HCT116 (cell line): Measurements from ENCODE around the gene STUM. TPM values are rescaled to one million over a fixed set of nuclear protein-coding genes. Genes with fewer than 3 reads are reported as not detected.
A peak's percentile ranks its signal among the peaks of the same experiment; 100 is the strongest.

Source experiments
- ATAC-seq: fragments of 200-7000 bp; cut with Tn5 transposase; 2 replicates; pipeline ENCODE4 v1.9.1; 2020; ENCODE audit warnings: mild to moderate bottlenecking, moderate library complexity
- BruUV-seq: library from RNA; stranded (reverse); fragments of 400-500 nt; replicated peaks from 2 replicates; lab custom pipeline; 2021; lab: Mats Ljungman, UMichigan
- CTCF ChIA-PET: fragments of 300-600 bp; sonication (Branson Sonifier 250); formaldehyde crosslinking; loops from one replicate; lab custom pipeline; 2021; ENCODE audit warnings: antibody characterized with exemption; lab: Charles Lee
- POLR2A ChIA-PET: fragments of 300-600, 350-600 bp; sonication (Branson Sonifier 250); formaldehyde crosslinking; loops from one replicate; lab custom pipeline; 2021; ENCODE audit warnings: antibody characterized with exemption; lab: Charles Lee
- RAD21 ChIA-PET, 2 experiments: fragments of 300-600 bp; sonication (Branson Sonifier 250); formaldehyde crosslinking; loops; one replicate each; lab custom pipeline; 2023; ENCODE audit warnings: low total read pairs in 2 of 2; ENCODE audit not compliant: uncharacterized antibody in 2 of 2, unreplicated experiment in 2 of 2, low non-redundant PET in 1 of 2; lab: Charles Lee
- DNase-seq: peaks from one replicate; pipeline ENCODE4 v3.0.0-alpha.2; 2010; ENCODE audit warnings: low read depth, low spot score
- H2AFZ ChIP-seq: fragments of 200-600 bp; shearing (Covaris generic), sonication (generic); 2 replicates; pipeline ENCODE4 v1.6.1; 2017; ENCODE audit warnings: low read depth, mixed run types, mixed read lengths, antibody characterized with exemption, low read length; ENCODE audit not compliant: poor library complexity, severe bottlenecking
- H3K27ac ChIP-seq: 2 replicates; pipeline ENCODE4 v1.5.1; 2012; ENCODE audit warnings: low read depth, low read length
- H3K27me3 ChIP-seq: fragments of 200-600 bp; sonication (generic); 2 replicates; pipeline ENCODE4 v1.6.1; 2016; ENCODE audit warnings: mixed run types, low read length, mixed read lengths; ENCODE audit not compliant: insufficient read depth
- H3K36me3 ChIP-seq, 2 experiments: fragments of 200-500 bp in 1 of 2; fragments of 200-600 bp in 1 of 2; sonication (Bioruptor generic) in 1 of 2; sonication (generic) in 1 of 2; 2 replicates each; pipeline versions ENCODE4 v1.5.1 to v1.6.1; 2014 to 2016; ENCODE audit warnings: low read length in 2 of 2, inconsistent platforms in 1 of 2, mixed read lengths in 1 of 2, mixed run types in 1 of 2; ENCODE audit not compliant: insufficient read depth in 2 of 2, control insufficient read depth in 1 of 2
- H3K4me1 ChIP-seq, 2 experiments: fragments of 200-600 bp in 1 of 2; sonication (generic) in 1 of 2; 2 replicates each; pipeline versions ENCODE4 v1.5.1 to v1.6.1; 2012 to 2017; ENCODE audit warnings: low read length in 2 of 2, inconsistent platforms in 1 of 2, mild to moderate bottlenecking in 1 of 2, mixed read lengths in 1 of 2, mixed run types in 1 of 2, moderate library complexity in 1 of 2; ENCODE audit not compliant: insufficient read depth in 2 of 2, control insufficient read depth in 1 of 2
- H3K4me2 ChIP-seq: fragments of 200-600 bp; sonication (generic); 2 replicates; pipeline ENCODE4 v1.6.1; 2017; ENCODE audit warnings: mixed run types, low read length, mixed read lengths
- H3K4me3 ChIP-seq, 2 experiments: fragments of 200-600 bp in 1 of 2; sonication (generic) in 1 of 2; replicated peaks in 1 of 2; 2 replicates each; pipeline ENCODE4 v1.5.1; 2011 to 2016; ENCODE audit warnings: low read length in 2 of 2, control low read depth in 1 of 2, low read depth in 1 of 2, mild to moderate bottlenecking in 1 of 2, mixed read lengths in 1 of 2, mixed run types in 1 of 2
- H3K79me2 ChIP-seq: fragments of 200-600 bp; sonication (generic); 2 replicates; pipeline ENCODE4 v1.6.1; 2017; ENCODE audit warnings: mild to moderate bottlenecking, mixed run types, low read length, moderate library complexity, mixed read lengths; ENCODE audit not compliant: insufficient read depth
- H3K9ac ChIP-seq: fragments of 200-600 bp; sonication (generic); 2 replicates; pipeline ENCODE4 v1.6.1; 2016; ENCODE audit warnings: low read length, mixed read lengths
- H3K9me2 ChIP-seq: fragments of 200-600 bp; sonication (generic), shearing (Covaris generic); 2 replicates; pipeline ENCODE4 v1.6.1; 2017; ENCODE audit warnings: mixed run types, mild to moderate bottlenecking, moderate library complexity; ENCODE audit not compliant: insufficient read depth
- H3K9me3 ChIP-seq, 2 experiments: fragments of 200-500 bp in 1 of 2; fragments of 200-600 bp in 1 of 2; sonication (Bioruptor generic) in 1 of 2; sonication (generic) in 1 of 2; 2 replicates each; pipeline ENCODE4 v1.6.1; 2014 to 2017; ENCODE audit warnings: low read length in 2 of 2, mixed read lengths in 2 of 2, inconsistent platforms in 1 of 2, low read depth in 1 of 2, mild to moderate bottlenecking in 1 of 2, mixed run types in 1 of 2, moderate library complexity in 1 of 2; ENCODE audit not compliant: control insufficient read depth in 1 of 2, insufficient read depth in 1 of 2
- H4K20me1 ChIP-seq: fragments of 200-600 bp; sonication (generic), shearing (Covaris generic); 2 replicates; pipeline ENCODE4 v1.6.1; 2017; ENCODE audit warnings: mixed run types, mild to moderate bottlenecking, moderate library complexity; ENCODE audit not compliant: insufficient read depth
- EGR1 ChIP-seq: IDR thresholded peaks from 2 replicates; pipeline ENCODE4 v1.6.1; 2012; ENCODE audit warnings: low read depth
- EZH2 ChIP-seq: fragments of 200-600 bp; sonication (generic); IDR thresholded peaks from 2 replicates; pipeline ENCODE4 v1.6.1; 2017; ENCODE audit warnings: antibody characterized with exemption, mixed run types
- EZH2phosphoT487 ChIP-seq: fragments of 200-600 bp; IDR thresholded peaks from 2 replicates; pipeline ENCODE4 v1.6.1; 2018; ENCODE audit warnings: antibody characterized with exemption, borderline replicate concordance
- POLR2A ChIP-seq: IDR thresholded peaks from 2 replicates; pipeline ENCODE4 v1.7.0; 2011; ENCODE audit warnings: borderline replicate concordance; ENCODE audit not compliant: insufficient read depth, insufficient read length; ENCODE audit errors: extremely low read depth
- POLR2AphosphoS5 ChIP-seq: IDR thresholded peaks from 2 replicates; pipeline ENCODE4 v1.6.1; 2011; ENCODE audit warnings: mild to moderate bottlenecking, low read depth, low read length, moderate library complexity
- SP1 ChIP-seq: IDR thresholded peaks from 2 replicates; pipeline ENCODE4 v1.6.1; 2012; ENCODE audit warnings: low read depth
- YY1 ChIP-seq: IDR thresholded peaks from 2 replicates; pipeline ENCODE4 v1.6.1; 2011; ENCODE audit warnings: low read length, low read depth, moderate library complexity, mild to moderate bottlenecking; ENCODE audit not compliant: insufficient replicate concordance; ENCODE audit errors: extremely low read depth
- intact Hi-C: fragments of 100-400 bp; cut with micrococcal nuclease; formaldehyde crosslinking; loops from 2 replicates; pipeline ENCODE4 v1.10.0; 2022
- total RNA-seq: library from RNA; stranded (reverse); gene quantifications from one replicate; pipeline ENCODE4 v1.2.1, GENCODE V29; 2021; ENCODE audit not compliant: unreplicated experiment
- TF ChIP-seq, protein P1 (sequence below): IDR thresholded peaks from 2 replicates; pipeline ENCODE4 v1.6.1; 2011; ENCODE audit warnings: mild to moderate bottlenecking, low read length, moderate library complexity; ENCODE audit not compliant: insufficient replicate concordance; ENCODE audit errors: extremely low read depth
- TF ChIP-seq, protein P2 (sequence below): IDR thresholded peaks from 2 replicates; pipeline ENCODE4 v1.6.1; 2012

Gene STUM
- total RNA-seq, 1 experiment from 2014 or later: not detected

DNA sequence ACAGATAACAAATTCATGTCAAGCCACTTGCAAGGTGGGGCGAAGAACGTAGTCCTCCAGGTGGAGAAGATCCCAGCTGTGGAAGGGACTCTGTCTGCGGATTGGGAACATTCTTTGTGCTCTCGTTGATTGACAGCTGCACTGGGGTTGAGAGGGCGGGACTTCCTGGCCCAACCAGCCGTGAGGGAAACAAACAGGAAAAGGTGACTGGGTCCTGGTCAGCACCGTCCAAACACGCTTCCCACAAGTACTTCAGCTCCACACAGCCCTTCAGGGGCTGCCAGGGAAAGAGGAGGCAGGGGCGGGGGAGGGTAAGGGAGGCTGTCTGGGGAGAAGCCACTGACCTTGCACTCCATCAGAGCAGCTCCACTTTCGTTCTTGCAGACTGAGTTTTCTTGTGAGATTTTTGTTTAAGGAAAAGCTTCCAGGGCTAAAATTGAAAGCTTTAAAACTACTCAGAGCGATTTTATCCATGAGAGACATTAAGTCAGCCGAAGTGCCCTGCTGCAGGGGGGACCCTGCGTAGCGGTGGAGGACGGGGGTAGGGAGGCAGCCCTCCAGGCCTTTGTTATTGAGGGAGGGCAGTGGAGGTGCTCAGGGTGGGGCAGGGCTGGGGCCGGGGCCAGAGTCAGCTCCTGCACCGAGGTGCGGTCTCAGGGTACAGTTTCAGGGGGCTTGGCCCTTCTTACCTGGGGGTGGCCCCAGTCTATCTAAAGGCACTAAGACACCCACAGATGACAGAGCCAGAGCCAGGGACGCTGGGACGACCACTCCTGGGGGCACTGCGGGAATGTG, 21.6 kb upstream of the STUM start:
- no peaks in the 10 kb centered on the region for H3K79me2 ChIP-seq
- no peaks in the 10 kb centered on the region for H3K36me3 ChIP-seq
- H3K9me3 ChIP-seq: no peaks in the 10 kb centered on the region
- H3K27ac ChIP-seq: peak overlapping the region; percentile 33; the same call in 1 of the 2 replicates
- peak; percentile 35 for DNase-seq
- peaks cover 2 to 11% of the 10 kb centered on the region in 2 experiments; a peak in 1 of 4 replicates for H3K4me1 ChIP-seq
- no peaks in the 10 kb centered on the region for H4K20me1 ChIP-seq
- intact Hi-C loops: no loop called here
- H3K4me3 ChIP-seq: peak overlapping the region; percentile 23 to 27; a peak in 3 of 4 replicates
- no TSS peak for BruUV-seq
- TF ChIP-seq, protein P1, sequence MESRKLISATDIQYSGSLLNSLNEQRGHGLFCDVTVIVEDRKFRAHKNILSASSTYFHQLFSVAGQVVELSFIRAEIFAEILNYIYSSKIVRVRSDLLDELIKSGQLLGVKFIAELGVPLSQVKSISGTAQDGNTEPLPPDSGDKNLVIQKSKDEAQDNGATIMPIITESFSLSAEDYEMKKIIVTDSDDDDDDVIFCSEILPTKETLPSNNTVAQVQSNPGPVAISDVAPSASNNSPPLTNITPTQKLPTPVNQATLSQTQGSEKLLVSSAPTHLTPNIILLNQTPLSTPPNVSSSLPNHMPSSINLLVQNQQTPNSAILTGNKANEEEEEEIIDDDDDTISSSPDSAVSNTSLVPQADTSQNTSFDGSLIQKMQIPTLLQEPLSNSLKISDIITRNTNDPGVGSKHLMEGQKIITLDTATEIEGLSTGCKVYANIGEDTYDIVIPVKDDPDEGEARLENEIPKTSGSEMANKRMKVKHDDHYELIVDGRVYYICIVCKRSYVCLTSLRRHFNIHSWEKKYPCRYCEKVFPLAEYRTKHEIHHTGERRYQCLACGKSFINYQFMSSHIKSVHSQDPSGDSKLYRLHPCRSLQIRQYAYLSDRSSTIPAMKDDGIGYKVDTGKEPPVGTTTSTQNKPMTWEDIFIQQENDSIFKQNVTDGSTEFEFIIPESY: no peak
- TF ChIP-seq, protein P2, sequence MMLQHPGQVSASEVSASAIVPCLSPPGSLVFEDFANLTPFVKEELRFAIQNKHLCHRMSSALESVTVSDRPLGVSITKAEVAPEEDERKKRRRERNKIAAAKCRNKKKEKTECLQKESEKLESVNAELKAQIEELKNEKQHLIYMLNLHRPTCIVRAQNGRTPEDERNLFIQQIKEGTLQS: no peak
- TF ChIP-seq POLR2AphosphoS5: peak; percentile 67
- TF ChIP-seq, all 23 proteins: peak for 1
- Histone ChIP-seq H3K9me2 (no peaks in the 10 kb centered on the region), H3K9ac (peak overlapping the region; percentile 40), H2AFZ (peak overlapping the region; percentile 59), H3K27me3 (no peaks in the 10 kb centered on the region), H3K4me2 (peak overlapping the region; percentile 53)
- CTCF ChIA-PET: interaction anchor here (1.0 to 1.2 kb wide), 2 partner anchors 21 to 70 kb away, joined by 3 to 6 read pairs; no protein-coding TSS in a partner anchor
- POLR2A ChIA-PET: interaction anchor here (0.8 to 1.5 kb wide), 3 partner anchors 9 to 119 kb away, joined by 3 to 4 read pairs (median 3); partner anchors contain the start of gene PARP1
- RAD21 ChIA-PET: no interaction called here
- peak; percentile 97 for ATAC-seq

DNA sequence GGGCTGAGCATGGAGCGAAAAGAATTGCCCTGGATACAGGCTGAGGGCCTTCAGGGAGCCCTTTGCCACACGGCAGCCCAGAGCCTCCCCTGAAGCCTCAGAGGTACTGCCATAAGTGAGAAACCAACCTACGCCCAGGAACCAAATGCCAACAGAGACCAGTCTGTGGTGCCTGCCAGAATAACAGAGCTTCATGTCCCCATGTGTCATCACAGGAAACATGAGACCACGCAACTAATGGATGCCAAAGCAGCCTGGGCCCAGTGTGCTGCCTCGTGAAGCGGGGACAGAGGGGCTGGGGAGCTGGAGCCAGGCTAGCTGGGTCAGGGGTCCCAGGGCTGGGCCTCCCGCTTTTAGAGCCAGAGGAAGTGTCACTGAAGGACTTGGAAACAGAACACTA, 18.7 kb upstream of the STUM start:
- no peaks in the 10 kb centered on the region for H3K27me3 ChIP-seq
- RAD21 ChIA-PET: no interaction called here
- TF ChIP-seq POLR2A (no peak), YY1 (no peak), SP1 (no peak), EGR1 (no peak), EZH2phosphoT487 (no peak), EZH2 (no peak)
- TF ChIP-seq, protein P1: no peak

More for the DNA sequence above, 18.7 kb upstream of the STUM start:
- no peaks in the 10 kb centered on the region for H3K9me3 ChIP-seq
- ChIA-PET CTCF (no interaction called here), POLR2A (no interaction called here)
- no peak overlapping the region for H3K27ac ChIP-seq
- intact Hi-C loops: no loop called here
- peaks cover 2 to 11% of the 10 kb centered on the region in 2 experiments; a peak in 1 of 4 replicates for H3K4me1 ChIP-seq
- H4K20me1 ChIP-seq: no peaks in the 10 kb centered on the region
- H3K4me2 ChIP-seq: no peak overlapping the region
- H3K79me2 ChIP-seq: no peaks in the 10 kb centered on the region
- ATAC-seq (no peak), DNase-seq (no peak)
- no peak overlapping the region for H3K9ac ChIP-seq
- H3K36me3 ChIP-seq: no peaks in the 10 kb centered on the region
- no peak overlapping the region for H2AFZ ChIP-seq
- H3K4me3 ChIP-seq: no peak overlapping the region
- H3K9me2 ChIP-seq: no peaks in the 10 kb centered on the region
- no TSS peak for BruUV-seq
